ENCODE data around the gene P2RY13.

- TF ChIP-seq CTCF (IDR thresholded peaks at IDR 0.05) (no peak), ERG (CRISPR knock-in tag; IDR thresholded peaks at IDR 0.05) (no peak), TP53 (CRISPR knock-in tag; IDR thresholded peaks at IDR 0.05) (no peak), E2F5 (CRISPR knock-in tag; IDR thresholded peaks at IDR 0.05) (no peak), JAZF1 (CRISPR knock-in tag; IDR thresholded peaks at IDR 0.05) (no peak), USF1 (CRISPR knock-in tag; IDR thresholded peaks at IDR 0.05) (no peak)
These were observed 28.1 kb upstream of the P2RY13 start for GRCh38 chr3:151357463-151357850.
